Testis (tissue), 2 donors: ENCODE results near the gene FHOD3.

Source experiments
- POLR2A ChIP-seq: fragments of 450-650 bp; IDR thresholded peaks from one replicate; pipeline ENCODE4 v1.6.1; 2017; ENCODE audit warnings: antibody characterized with exemption, mild to moderate bottlenecking, moderate library complexity
- TF ChIP-seq, protein P1 (sequence below), 3 experiments: fragments of 450-650 bp in 2 of 3; fragments of 200-600 bp in 1 of 3; sonication (generic) in 1 of 3; IDR thresholded peaks; one replicate each; pipeline ENCODE4 v1.5.1; 2016 to 2019; ENCODE audit warnings: antibody characterized with exemption in 3 of 3, mild to moderate bottlenecking in 2 of 3, moderate library complexity in 1 of 3

DNA sequence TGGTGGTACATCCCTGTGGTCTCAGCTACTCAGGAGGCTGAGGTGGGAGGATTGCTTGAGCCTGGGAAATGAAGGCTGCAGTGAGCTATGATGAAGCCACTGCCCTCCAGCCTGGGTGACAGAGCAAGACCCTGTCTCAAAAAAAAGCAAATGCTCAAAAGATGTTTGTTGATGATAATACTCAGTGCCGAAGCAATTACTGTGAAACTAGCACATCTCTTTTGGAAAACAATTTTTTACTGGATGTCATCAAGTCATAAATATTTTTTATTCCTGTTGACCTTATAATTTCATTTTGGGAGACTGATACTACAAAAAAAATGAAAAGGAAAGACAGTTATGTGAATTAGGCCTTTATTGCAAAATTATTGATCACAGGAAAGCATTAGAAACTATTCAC lies 34.5 kb upstream of the FHOD3 start:
- no peak for TF ChIP-seq POLR2A
- TF ChIP-seq, protein P1, sequence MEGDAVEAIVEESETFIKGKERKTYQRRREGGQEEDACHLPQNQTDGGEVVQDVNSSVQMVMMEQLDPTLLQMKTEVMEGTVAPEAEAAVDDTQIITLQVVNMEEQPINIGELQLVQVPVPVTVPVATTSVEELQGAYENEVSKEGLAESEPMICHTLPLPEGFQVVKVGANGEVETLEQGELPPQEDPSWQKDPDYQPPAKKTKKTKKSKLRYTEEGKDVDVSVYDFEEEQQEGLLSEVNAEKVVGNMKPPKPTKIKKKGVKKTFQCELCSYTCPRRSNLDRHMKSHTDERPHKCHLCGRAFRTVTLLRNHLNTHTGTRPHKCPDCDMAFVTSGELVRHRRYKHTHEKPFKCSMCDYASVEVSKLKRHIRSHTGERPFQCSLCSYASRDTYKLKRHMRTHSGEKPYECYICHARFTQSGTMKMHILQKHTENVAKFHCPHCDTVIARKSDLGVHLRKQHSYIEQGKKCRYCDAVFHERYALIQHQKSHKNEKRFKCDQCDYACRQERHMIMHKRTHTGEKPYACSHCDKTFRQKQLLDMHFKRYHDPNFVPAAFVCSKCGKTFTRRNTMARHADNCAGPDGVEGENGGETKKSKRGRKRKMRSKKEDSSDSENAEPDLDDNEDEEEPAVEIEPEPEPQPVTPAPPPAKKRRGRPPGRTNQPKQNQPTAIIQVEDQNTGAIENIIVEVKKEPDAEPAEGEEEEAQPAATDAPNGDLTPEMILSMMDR (IDR thresholded peaks at IDR 0.05), result no peak
